T-helper 1 cell (primary cell): ENCODE data around the gene IFI30.
"Not testable (repeated sequence)": the region's sequence is repeated elsewhere in the genome, so short reads cannot be mapped to it uniquely, and the experiment has no call there.

Experiments used
- DNase-seq, 5 donors: peaks; one replicate each; pipeline ENCODE4 v3.0.0-alpha.2; 2012 to 2020

IFI30 gene

GRCh38 chr19:18203408-18203862 is 29.8 kb downstream of the IFI30 start:
- DNase-seq, result peak in 2 of 5 donors; percentile 48 to 68

GRCh38 chr19:18203863-18204393 is 30.3 kb downstream of the IFI30 start, which contains the start of gene RAB3A:
RAB3A (minus strand) TSS chr19:18204042; CDS start chr19:18202740, 1,302 bp downstream.
- peak; percentile 99 to 100 (median 100) for DNase-seq

GRCh38 chr19:18204394-18205199 is 31.0 kb downstream of the IFI30 start:
- DNase-seq, result peak in 1 of 5 donors; percentile 27

DNA sequence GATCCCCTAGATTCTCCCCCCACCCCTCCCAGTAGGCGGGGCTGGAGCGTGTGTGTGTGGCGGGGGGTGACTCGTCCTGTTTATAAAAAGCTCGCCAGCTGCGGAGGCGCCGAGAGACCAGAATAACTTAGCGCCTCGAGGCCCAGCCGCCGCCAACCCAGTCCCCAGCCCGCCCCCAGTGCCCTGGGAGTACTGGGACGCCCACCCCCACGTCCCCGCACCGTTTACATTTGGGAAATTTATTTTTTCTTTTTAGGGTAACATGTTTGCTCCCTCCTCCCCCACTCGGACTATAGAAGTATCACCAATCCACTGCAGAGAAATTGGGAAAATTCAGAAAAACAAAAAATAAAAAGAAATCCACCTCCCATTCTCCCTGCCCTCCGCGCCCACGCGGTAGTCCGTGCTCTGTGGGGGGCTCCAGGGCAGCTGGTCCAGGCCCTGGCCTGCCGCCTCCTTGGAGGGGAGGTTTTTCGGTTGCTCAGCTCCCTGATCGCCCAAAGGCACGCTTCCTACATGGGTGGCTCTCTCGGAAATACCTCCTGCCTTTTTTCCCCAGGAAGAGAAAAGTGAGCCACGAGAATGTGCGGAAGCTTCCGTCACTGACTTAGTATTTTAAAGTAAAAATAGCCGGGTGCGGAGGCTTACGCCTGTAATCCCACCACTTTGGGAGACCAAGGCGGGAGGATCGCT is 31.7 kb downstream of the IFI30 start:
- peak in 3 of 5 donors; percentile 33 to 52 (median 39) for DNase-seq

DNA sequence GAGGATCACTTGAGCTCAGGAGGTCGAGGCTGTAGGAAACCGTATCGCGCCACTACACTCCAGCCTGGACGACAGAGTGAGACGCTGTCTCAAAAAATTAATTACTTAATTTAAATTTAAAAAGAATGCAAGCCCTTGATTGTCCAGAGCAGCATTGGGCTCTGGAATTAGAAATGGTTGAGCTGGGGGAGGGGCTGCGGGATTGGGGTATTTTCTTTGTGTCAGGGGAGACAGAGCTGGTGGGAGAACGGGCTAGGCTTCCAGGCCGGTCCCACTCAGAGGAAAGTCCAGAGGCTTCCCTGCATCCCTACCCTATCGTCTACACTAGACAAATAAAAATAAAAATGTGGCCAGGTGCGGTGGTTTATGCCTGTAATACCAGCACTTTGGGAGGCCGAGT is 32.4 kb downstream of the IFI30 start:
- DNase-seq, result no peak

GRCh38 chr19:18208098-18208951 is 34.7 kb downstream of the IFI30 start:
- DNase-seq, result peak in 2 of 5 donors; percentile 43 to 44

GRCh38 chr19:18209912-18210311 is 36.3 kb downstream of the IFI30 start:
- not testable (repeated sequence) for DNase-seq

- no peak for DNase-seq
These were observed 38.1 kb downstream of the IFI30 start for GRCh38 chr19:18211683-18212082.

DNA sequence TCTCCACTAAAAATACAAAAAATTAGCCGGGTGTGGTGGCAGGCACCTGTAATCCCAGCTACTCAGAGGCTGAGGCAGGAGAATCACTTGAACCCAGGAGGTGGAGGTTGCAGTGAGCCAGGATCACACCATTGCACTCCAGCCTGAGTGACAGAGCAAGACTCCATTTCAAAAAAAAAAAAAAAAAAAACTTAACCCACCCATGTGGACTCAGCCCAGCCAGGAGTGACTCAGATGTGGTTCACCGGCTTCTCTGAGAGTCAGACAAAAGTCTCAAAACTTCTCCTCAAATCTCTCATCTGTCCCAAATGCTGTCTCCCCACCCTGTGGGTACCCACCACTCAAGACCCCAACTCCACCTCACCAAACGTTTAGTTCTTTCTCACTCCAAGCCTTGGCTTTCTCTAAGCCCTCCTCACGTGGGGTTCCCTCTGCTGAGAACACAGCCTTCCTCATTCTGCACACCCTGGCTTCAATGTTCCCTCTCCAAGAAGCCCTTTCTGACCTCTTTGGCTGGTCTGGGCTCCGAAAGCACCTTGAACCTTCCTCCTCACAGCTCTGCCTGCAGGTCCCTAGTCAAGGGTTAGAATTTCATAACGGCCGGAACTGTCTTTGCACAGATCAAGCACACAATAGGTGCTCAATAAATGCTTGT is 41.3 kb downstream of the IFI30 start:
- DNase-seq, result no peak

DNA sequence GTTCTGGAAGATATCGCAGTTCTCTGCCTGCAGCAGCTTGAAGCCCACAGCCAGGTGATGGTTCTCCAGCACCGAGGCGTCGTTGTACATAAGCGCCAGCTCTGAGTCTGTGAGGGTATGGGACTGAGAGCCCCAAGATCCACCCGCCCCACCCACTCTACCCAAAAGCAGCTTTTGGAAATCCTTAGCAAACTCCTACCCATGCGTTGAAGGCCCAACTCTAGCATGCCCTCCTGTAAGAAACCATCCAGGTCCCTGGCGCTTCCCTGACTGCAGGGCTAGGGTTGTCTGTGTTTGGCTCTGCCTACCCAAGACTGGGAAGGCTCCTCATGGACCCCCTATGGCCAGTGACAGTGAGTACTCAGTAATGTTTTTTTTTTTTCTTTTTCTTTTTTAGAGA is 43.2 kb downstream of the IFI30 start:
- DNase-seq, result no peak

GRCh38 chr19:18218159-18218558 is 44.5 kb downstream of the IFI30 start:
- DNase-seq, result no peak

DNA sequence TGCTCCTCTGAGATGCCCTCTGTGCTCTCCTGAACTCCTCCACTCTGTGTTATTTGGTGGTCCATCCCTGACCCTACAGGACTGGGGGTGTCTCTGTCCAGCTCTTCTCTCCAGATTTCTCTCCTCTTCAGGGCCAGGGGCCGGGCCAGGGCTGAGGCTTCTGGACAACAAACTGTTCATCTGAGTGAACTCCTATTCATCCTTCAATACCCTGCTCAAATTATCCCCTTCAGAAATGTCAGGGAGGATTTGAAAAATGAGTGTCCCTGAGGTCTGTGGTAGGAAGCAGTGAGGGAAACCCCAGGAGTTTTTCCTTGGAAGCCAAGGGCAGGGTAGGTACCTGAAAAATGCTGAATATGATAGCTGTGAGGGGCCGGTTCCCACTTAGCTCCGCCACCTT is 45.0 kb downstream of the IFI30 start:
- DNase-seq, result no peak

- DNase-seq, result no peak
These were observed 46.5 kb downstream of the IFI30 start for GRCh38 chr19:18219911-18220631.

- DNase-seq, result no peak
These were observed 47.1 kb downstream of the IFI30 start for GRCh38 chr19:18220632-18221275.

DNA sequence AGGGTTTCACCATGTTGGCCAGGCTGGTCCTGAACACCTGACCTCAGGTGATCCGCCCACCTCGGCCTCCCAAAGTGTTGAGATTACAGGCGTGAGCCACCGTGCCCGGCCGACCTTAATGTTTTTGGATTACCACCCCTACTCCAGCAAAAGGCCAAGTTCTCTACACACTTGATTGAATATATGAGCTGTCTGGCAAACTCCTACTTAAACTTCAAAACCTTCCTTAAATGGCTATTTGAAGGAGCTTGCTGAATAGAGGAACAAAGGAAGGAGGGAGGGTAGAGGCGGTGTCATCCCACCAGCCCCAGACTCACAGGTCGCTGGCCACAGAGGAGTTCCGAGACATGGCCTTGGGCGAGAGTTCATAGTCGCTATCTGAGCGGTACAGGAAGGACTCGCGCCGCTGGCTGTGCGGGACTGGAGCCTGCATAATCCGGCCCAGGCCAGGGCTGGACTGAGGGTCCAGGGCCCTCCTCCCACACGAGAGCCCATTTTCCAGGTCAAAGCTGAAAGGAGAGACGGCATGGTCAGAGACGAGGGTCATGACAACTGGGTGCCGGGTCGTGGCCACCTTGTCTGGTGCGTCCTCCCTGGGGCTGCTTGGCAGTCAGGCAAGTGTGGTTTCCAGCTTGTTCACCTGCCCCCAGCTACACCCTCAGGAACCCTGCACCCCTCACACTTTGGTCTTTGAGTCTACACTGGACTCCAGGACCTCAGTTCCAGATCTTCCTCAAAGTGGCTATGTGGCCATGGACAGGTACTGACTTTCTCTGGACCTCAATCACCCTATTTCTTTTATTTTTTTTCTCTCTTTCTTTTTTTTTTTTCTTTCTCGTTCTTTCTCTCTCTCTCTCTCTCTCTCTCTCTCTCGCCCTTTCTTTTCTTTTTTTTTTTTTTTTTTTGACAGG is 48.5 kb downstream of the IFI30 start:
- DNase-seq, result no peak

DNA sequence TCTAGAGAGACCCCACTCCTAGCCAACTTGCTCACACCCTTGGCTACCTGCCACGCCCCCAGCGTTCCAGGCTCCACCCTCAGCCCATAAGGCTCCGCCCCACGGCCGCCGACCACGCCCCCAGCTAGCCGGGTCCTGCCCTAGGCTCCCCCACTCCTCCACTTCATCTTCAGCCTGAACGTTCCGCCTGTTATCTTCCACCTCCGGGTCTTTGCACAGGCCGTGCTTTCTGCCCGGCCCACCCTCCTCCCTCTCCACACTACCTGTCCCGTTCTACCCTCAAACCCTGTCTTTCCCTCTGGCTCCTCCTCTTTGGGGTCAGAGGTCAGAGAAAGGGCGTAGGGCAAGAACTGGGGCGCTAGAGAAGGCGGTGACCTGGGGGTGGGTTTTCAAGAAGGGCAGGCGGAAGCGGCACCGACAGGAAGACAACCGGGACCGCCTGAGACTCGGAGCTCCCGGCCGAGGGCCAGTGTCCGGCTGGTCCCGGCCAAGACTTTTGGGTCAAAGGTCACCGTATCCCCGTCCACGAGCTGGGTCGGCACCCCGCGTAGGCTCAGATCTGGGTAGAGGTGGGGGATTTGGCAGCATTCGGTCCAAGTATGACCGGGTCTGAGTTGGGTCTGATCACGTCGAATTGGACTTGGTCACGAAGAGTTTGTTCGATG is 50.4 kb downstream of the IFI30 start:
- peak in 1 of 5 donors; percentile 44 for DNase-seq

- peak; percentile 48 to 94 (median 70) for DNase-seq
These were observed 51.1 kb downstream of the IFI30 start for GRCh38 chr19:18224525-18225354.

DNA sequence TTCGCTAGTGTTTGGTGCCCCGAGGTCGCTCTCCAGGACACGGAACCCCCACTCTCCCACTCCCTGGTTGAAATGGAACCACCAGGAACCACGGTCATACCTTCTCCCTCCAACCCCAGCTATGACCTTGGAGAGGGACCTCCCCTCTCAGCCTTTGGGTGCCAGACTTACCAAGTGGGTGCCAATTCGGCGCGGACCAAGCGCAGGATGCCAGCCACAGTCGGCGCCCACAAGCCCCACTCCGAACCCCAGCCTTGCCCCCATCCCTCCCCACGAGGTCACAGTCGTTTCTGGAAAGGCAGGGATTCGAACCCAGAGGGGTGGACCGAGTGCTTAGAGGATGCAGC is 51.7 kb downstream of the IFI30 start:
- no peak for DNase-seq
